ENCODE measurements around the gene NSFL1C. TPM values are rescaled to one million over a fixed set of nuclear protein-coding genes. Genes with fewer than 3 reads are reported as not detected.

The NSFL1C gene
- total RNA-seq, 2 experiments from 2014 or later: 40.2 to 80.0 TPM

DNA sequence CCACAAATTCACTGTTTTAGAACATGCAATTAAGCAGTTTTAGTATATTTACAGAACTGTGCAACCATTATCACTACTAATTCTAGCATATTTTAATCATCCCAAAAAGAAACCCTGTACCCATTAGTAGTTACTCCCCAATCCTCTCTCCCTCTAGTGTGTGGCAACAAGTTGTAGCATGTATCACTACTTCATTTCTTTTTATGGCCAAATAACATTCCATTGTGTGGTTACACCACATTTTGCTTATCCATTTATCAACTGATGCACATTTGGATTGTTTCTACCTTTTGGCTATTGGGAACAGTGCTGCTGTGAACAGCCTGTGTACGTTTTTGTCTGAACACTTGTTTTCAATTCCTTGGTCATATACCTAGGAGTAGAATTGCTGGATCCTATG, 42.3 kb downstream of the NSFL1C start:
- H4K20me1 ChIP-seq (ENCODE audit: insufficient read depth, low read length): no peaks in the 10 kb centered on the region
- BruUV-seq (replicated peaks): no TSS peak
- POLR2A ChIA-PET: interaction anchor here (1.0 kb wide), 1 partner anchor 11 kb away, joined by 4 read pairs; no protein-coding TSS in a partner anchor
- H2AFZ ChIP-seq (ENCODE audit: low read length): no peak overlapping the region
- no peaks in the 10 kb centered on the region for H3K79me2 ChIP-seq (ENCODE audit: insufficient read depth, low read depth, low read length)
- H3K4me2 ChIP-seq (ENCODE audit: low read length): no peak overlapping the region
- TF ChIP-seq EZH2phosphoT487 (IDR thresholded peaks at IDR 0.05; ENCODE audit: borderline replicate concordance, low read depth, low read length): no peak
- TF ChIP-seq, protein P1, sequence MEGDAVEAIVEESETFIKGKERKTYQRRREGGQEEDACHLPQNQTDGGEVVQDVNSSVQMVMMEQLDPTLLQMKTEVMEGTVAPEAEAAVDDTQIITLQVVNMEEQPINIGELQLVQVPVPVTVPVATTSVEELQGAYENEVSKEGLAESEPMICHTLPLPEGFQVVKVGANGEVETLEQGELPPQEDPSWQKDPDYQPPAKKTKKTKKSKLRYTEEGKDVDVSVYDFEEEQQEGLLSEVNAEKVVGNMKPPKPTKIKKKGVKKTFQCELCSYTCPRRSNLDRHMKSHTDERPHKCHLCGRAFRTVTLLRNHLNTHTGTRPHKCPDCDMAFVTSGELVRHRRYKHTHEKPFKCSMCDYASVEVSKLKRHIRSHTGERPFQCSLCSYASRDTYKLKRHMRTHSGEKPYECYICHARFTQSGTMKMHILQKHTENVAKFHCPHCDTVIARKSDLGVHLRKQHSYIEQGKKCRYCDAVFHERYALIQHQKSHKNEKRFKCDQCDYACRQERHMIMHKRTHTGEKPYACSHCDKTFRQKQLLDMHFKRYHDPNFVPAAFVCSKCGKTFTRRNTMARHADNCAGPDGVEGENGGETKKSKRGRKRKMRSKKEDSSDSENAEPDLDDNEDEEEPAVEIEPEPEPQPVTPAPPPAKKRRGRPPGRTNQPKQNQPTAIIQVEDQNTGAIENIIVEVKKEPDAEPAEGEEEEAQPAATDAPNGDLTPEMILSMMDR (conservative IDR thresholded peaks at IDR 0.05; ENCODE audit: low read length): no peak
- intact Hi-C loops (cut with micrococcal nuclease; ENCODE audit: unreplicated experiment): no loop called here
- no peak overlapping the region for H3K27ac ChIP-seq (ENCODE audit: low read depth, low read length, poor library complexity, severe bottlenecking)
- peaks cover 6% of the 10 kb centered on the region; the same call in 1 of the 2 replicates for H3K9me3 ChIP-seq (ENCODE audit: low read length)
- no peaks in the 10 kb centered on the region for H3K36me3 ChIP-seq (ENCODE audit: insufficient read depth, low read length)
- H3K9me2 ChIP-seq (ENCODE audit: insufficient read depth, low read length): no peaks in the 10 kb centered on the region
- no peak for DNase-seq (ENCODE audit: low spot score)
- CTCF ChIA-PET (ENCODE audit: unreplicated experiment): no interaction called here
- H3K4me1 ChIP-seq (ENCODE audit: insufficient read depth, low read length, poor library complexity, severe bottlenecking): no peaks in the 10 kb centered on the region
- H3K4me3 ChIP-seq (ENCODE audit: low read depth, low read length, poor library complexity, severe bottlenecking): no peak overlapping the region

DNA sequence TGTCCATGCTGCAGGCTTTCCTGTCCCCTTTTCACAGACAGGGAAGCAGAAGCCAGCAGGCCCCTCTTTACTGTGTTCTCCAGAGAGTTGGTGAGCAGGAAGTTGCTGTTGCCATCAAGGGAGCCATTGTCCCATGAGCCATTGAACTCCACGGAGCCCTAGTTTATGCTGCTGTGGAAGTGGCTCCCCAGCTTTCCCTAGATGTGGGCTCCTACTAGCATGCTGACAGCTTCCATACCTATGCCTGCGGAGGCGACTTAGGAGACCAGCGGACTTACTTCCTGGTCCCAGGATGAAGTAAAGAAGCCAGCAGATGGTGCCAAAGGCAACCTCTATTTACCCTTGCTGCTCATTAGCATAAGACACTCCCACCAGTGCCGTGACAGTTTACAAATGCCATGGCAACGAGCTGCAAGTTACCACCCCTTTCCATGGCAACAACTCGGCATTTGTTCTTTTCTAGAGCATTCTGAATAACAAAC, 43.0 kb downstream of the NSFL1C start:
- no peak for TF ChIP-seq EZH2phosphoT487 (IDR thresholded peaks at IDR 0.05; ENCODE audit: borderline replicate concordance, low read depth, low read length)
- TF ChIP-seq, protein P1 (conservative IDR thresholded peaks at IDR 0.05; ENCODE audit: low read length): peak; percentile 34; the same call in 1 of the 2 replicates
- ChIA-PET POLR2A (no interaction called here), CTCF (ENCODE audit: unreplicated experiment) (no interaction called here)
- Histone ChIP-seq H3K9me2 (ENCODE audit: insufficient read depth, low read length) (no peaks in the 10 kb centered on the region), H3K36me3 (ENCODE audit: insufficient read depth, low read length) (no peaks in the 10 kb centered on the region), H3K79me2 (ENCODE audit: insufficient read depth, low read depth, low read length) (no peaks in the 10 kb centered on the region), H3K4me1 (ENCODE audit: insufficient read depth, low read length, poor library complexity, severe bottlenecking) (no peaks in the 10 kb centered on the region), H3K4me3 (ENCODE audit: low read depth, low read length, poor library complexity, severe bottlenecking) (no peak overlapping the region), H2AFZ (ENCODE audit: low read length) (no peak overlapping the region), H3K4me2 (ENCODE audit: low read length) (no peak overlapping the region), H3K27ac (ENCODE audit: low read depth, low read length, poor library complexity, severe bottlenecking) (no peak overlapping the region), H4K20me1 (ENCODE audit: insufficient read depth, low read length) (no peaks in the 10 kb centered on the region), H3K9me3 (ENCODE audit: low read length) (peaks cover 12% of the 10 kb centered on the region)
- intact Hi-C loops (cut with micrococcal nuclease; ENCODE audit: unreplicated experiment): no loop called here
- BruUV-seq (replicated peaks): no TSS peak
- DNase-seq (ENCODE audit: low spot score): peak; percentile 34

DNA sequence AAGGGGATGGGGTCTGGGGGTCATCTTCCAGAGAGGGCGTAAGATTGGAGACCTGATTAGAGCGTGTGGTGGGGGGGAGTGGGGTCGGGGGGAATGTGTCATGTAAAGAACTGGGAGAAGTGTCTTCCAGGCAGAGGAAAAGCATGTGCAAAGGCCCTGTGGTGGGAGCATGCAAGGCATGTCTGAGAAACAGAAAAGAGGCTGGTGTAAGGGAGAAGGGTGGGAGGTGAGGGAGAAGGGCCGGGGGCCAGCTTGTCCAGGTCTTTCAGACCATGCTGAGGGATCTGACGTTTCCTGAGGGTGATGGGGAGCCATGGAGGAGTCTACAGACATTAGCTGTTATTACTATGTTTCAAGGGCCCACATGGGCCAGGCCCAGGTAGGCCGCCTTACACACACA, 43.4 kb downstream of the NSFL1C start:
- intact Hi-C loops (cut with micrococcal nuclease; ENCODE audit: unreplicated experiment): no loop called here
- H2AFZ ChIP-seq (ENCODE audit: low read length): no peak overlapping the region
- H3K36me3 ChIP-seq (ENCODE audit: insufficient read depth, low read length): no peaks in the 10 kb centered on the region
- H3K27ac ChIP-seq (ENCODE audit: low read depth, low read length, poor library complexity, severe bottlenecking): no peak overlapping the region
- no peaks in the 10 kb centered on the region for H3K4me1 ChIP-seq (ENCODE audit: insufficient read depth, low read length, poor library complexity, severe bottlenecking)
- DNase-seq (ENCODE audit: low spot score): no peak
- ChIA-PET POLR2A (no interaction called here), CTCF (ENCODE audit: unreplicated experiment) (interaction anchor here (0.6 kb wide), 1 partner anchor 985 kb away, joined by 3 read pairs; no protein-coding TSS in a partner anchor)
- H3K9me3 ChIP-seq (ENCODE audit: low read length): peaks cover 15% of the 10 kb centered on the region
- no TSS peak for BruUV-seq (replicated peaks)
- H3K4me3 ChIP-seq (ENCODE audit: low read depth, low read length, poor library complexity, severe bottlenecking): no peak overlapping the region
- no peak overlapping the region for H3K4me2 ChIP-seq (ENCODE audit: low read length)
- no peak for TF ChIP-seq EZH2phosphoT487 (IDR thresholded peaks at IDR 0.05; ENCODE audit: borderline replicate concordance, low read depth, low read length)
- TF ChIP-seq, protein P1 (conservative IDR thresholded peaks at IDR 0.05; ENCODE audit: low read length): no peak
- no peaks in the 10 kb centered on the region for H3K9me2 ChIP-seq (ENCODE audit: insufficient read depth, low read length)
- H3K79me2 ChIP-seq (ENCODE audit: insufficient read depth, low read depth, low read length): no peaks in the 10 kb centered on the region
- H4K20me1 ChIP-seq (ENCODE audit: insufficient read depth, low read length): no peaks in the 10 kb centered on the region

Data from OCI-LY7 (cell line).